Skin of body (tissue), 2 donors: Measurements from ENCODE around the gene TPRN. TPM values are rescaled to one million over a fixed set of nuclear protein-coding genes. Genes with fewer than 3 reads are reported as not detected.

Experiments used
- DNase-seq: peaks from one replicate; lab custom pipeline; 2025; lab: John Stamatoyannopoulos, UW
- total RNA-seq: library from RNA; depleted of rRNA; stranded (reverse); fragments of >200 nt; gene quantifications from one replicate; pipeline ENCODE4 v1.2.3, GENCODE V29; 2014

The TPRN gene
- total RNA-seq, 1 donor from 2014 or later = 3.4 TPM

- DNase-seq = no peak
These were observed 36.4 kb upstream of the TPRN start for GRCh38 chr9:137236936-137237421.

GRCh38 chr9:137236238-137236935 lies 35.8 kb upstream of the TPRN start:
- peak; percentile 18 for DNase-seq

- DNase-seq = no peak
These were observed 35.1 kb upstream of the TPRN start for GRCh38 chr9:137235424-137236237.

- DNase-seq = no peak
These were observed 34.4 kb upstream of the TPRN start for GRCh38 chr9:137234758-137235423.

GRCh38 chr9:137234055-137234697 lies 33.6 kb upstream of the TPRN start:
- DNase-seq = no peak

GRCh38 chr9:137233143-137233980 lies 32.8 kb upstream of the TPRN start:
- no peak for DNase-seq

GRCh38 chr9:137232510-137232909 lies 32.0 kb upstream of the TPRN start:
- no peak for DNase-seq

- DNase-seq = no peak
These were observed 31.6 kb upstream of the TPRN start for GRCh38 chr9:137232101-137232500.

GRCh38 chr9:137231372-137232039 lies 31.0 kb upstream of the TPRN start:
- DNase-seq = no peak

- no peak for DNase-seq
These were observed 30.3 kb upstream of the TPRN start, which contains the start of gene SLC34A3 for GRCh38 chr9:137230705-137231371. SLC34A3 (plus strand) TSS chr9:137230901; CDS start chr9:137231703, 802 bp downstream.

GRCh38 chr9:137229903-137230704 lies 29.6 kb upstream of the TPRN start:
- no peak for DNase-seq

- DNase-seq = no peak
These were observed 28.7 kb upstream of the TPRN start for GRCh38 chr9:137228968-137229896.

- no peak for DNase-seq
These were observed 28.0 kb upstream of the TPRN start for GRCh38 chr9:137228506-137228967.

GRCh38 chr9:137227853-137228505 lies 27.4 kb upstream of the TPRN start:
- no peak for DNase-seq

- DNase-seq = peak; percentile 47
These were observed 26.7 kb upstream of the TPRN start, which contains the start of gene RNF224 for GRCh38 chr9:137227054-137227852. RNF224 (plus strand) TSS chr9:137227502; CDS start chr9:137228336, 834 bp downstream.
